Limb (tissue), 2 donors: Measurements from ENCODE around the gene CMBL.
"Not testable (repeated sequence)": the region's sequence is repeated elsewhere in the genome, so short reads cannot be mapped to it uniquely, and the experiment has no call there.

ENCODE experiments used
- DNase-seq, 2 donors: peaks; one replicate each; pipeline ENCODE4 v3.0.0-alpha.2; 2016; ENCODE audit errors: extremely low spot score in 2 of 2

The CMBL gene

DNA sequence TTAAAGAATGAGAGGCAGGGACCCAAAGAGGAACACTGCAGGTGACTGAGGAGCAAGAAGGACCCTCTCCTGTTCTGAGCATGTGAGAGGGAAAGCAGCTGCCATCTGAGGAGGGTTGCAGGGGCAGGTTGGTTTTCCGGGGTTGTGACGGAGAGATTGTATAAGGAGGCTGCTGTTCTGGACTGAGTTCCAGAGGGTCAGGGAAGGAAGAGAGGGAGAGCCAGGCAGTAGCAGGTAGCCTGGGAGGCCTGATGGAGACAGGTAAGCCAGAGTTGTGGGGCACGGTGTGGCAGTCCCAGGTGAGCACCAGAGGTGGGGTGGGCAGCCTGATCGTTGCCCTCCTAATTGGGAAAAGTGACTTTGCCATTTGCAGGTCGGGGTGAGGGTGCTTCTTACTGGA is 47.8 kb downstream of the CMBL start:
- no peak for DNase-seq

DNA sequence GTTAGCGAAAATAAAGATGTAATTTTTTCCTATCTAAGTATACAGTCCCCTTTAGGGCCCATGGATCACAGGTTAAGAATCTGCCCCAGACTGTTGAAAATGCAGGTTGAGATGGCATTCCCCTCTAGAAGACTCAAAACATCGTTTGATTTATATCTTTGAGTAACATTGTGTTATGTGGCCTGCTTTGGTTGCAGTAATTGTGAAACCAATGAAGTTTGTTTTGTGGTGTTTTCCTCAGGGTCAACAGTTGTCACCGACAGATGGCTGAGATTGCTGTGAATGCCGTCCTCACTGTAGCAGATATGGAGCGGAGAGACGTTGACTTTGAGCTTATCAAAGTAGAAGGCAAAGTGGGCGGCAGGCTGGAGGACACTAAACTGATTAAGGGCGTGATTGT is 49.8 kb downstream of the CMBL start:
- DNase-seq, result no peak

DNA sequence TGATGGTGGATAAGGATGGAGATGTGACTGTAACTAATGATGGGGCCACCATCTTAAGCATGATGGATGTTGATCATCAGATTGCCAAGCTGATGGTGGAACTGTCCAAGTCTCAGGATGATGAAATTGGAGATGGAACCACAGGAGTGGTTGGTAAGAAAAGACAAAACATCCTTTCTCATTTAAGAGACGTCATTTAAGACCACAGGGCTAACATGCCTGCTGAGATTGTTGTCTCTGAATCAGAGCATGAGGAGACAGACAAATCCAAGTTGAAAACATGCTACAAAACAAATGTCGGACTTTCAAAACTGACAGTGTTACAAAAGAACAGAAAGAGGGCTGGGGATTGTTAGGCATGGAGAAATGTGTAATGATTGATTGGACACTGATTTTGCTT is 53.0 kb downstream of the CMBL start:
- no peak for DNase-seq

DNA sequence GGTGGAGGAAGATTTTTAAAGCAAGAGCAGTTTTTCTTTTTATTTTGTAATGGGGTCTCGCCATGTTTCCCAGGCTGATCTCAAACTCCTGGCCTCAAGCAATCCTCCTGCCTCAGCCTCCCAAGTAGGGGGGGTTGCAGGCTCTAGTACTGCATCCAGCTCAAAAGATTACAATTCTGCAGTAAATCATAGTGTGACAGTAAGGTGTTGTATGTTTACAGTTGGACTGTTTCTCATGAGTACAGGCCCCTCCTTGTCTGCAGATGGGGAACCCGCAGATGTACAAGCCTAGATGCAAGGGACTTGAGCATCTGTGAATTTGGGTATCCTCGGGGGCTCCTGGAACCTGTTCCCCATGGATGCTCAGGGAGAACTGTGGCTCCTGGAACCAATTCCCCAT is 54.3 kb downstream of the CMBL start:
- no peak for DNase-seq

DNA sequence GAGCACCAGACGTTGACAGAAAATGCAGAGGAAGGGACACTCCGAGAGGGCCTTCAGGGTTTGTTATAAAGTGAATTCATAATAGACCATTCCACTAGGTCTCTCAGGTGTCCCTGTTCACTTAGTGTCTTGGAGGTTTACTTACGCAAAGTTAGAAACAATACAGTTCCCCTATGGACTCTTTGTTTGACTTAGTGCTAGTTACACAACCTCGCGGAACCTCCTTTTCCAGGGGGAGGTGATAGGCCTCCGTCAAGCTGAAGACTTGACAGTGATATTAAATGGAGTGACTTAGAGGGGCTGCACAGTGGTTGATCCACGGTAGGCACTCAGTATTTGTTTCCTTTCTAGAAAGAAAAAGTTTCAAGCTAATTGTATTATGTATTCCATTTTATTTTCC is 56.3 kb downstream of the CMBL start:
- no peak for DNase-seq

DNA sequence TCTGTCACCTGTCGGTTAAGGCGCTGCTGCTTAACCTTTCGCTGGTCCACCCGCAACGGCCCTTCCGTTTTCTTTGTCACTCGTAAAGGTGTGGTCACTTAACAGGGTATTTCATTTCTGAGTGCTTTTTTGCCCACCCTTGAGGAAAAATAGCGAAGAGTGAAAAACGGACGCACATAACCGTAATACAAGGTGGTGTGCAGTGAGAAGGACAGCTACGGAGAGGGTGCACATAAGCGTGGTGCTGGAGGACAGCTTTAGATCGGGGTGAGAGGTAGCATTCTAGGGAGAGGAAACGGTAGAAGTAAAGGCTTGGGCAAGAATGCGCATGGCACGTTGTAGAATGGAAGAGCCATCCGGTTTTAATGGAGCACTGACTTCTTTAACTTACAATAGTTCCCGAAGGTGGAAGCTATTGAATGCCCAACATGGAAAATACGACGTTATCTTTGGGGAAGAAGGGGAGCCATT is 56.9 kb downstream of the CMBL start:
- DNase-seq, result no peak

DNA sequence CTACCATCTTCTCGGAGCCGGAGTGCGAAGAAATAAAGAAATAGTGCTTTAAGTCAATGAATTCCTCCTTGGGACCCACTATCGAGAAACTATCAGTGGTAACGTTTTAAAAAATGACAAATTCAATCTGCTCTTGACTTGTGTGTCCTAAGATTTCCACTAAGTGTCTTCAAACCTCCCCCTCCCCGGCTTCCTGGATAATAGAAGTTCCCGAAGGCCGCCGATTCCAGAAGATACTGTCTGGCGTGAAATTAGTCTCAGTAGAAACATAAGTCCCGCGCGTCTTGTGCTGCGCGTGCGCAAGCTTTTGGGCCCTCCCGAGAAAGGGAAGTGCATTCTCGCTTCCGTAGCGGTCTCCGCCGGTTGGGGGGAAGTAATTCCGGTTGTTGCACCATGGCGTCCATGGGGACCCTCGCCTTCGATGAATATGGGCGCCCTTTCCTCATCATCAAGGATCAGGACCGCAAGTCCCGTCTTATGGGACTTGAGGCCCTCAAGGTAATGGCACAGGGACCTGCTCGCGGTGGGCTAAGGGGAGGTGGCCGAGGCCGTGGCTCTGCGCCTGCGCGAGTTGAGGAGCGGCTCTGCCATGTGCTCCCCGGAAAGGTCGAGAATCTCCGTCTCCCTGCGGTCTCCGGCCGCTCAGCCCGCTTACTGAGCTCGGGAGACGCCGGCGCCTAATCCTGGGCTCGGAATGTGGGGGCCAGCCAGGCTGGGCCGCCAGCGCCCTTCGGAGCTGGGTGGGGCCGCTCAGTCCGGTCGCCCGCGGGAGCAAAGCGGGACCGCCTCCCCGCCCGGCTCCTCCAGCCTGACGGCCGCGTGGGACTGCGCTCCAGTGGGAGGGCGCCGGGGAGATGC is 57.5 kb downstream of the CMBL start, which contains the start of gene CCT5:
CCT5 (plus strand) TSS at position 333 of the 858 bp plus-strand sequence; CDS start at position 394, 61 bp downstream.
- peak; percentile 93 to 99 for DNase-seq

DNA sequence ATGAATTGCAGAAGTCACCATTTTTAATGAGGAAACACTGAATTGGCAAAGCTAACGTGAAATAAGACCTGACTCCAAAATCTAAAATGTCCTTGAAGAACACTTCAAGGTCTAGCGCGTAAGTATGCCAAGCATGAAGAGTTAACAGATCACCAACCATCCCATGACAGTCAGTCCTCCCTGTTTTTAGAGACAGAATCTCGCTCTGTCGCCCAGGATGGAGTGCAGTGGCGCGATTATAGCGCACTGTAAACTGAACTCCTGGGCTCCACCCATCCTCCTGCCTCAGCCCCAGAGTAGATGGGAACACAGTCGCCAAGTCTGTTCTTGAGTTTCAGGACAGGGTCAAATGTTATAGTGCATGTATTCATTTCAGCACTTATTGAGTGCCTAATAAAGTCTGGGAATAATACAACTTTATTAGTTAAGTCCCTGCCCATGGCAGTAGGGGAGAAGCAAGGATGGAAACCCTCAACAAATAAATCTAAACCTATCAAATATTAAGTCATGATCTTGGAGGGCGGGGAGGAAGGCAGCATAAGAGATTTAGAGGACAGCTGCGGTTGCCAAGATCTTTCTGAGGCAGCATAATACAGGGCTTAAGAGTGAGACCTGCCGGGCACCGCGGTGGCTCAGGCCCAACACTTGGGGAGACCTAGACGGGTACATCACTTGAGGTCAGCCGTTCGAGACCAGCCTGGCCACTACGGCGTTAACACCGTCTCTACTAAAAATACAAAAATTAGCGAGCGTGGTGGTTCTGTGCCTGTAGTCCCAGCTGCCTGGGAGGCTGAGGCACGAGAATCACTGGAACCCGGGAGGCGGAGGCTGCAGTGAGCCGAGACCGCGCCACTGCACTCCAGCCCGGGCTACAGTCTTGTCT is 59.1 kb downstream of the CMBL start:
- no peak for DNase-seq

DNA sequence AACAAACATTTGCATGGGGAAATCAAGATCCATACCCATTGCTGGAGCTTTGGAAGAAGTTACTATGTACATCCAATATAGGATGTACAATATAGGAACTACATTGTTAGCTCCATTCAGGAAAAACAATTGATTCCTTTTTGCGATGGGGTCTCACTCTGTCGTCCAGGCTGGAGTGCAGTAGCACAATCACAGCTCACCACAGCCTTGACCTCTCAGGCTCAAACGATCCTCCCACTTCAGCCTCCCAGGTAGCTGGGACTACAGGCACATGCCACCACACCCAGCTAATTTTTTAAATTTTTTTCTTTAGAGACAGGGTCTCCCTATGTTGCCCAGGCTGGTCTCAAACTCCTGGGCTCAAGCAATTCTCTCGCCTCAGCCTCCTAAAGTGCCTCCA is 60.5 kb downstream of the CMBL start:
- not testable (repeated sequence) for DNase-seq

DNA sequence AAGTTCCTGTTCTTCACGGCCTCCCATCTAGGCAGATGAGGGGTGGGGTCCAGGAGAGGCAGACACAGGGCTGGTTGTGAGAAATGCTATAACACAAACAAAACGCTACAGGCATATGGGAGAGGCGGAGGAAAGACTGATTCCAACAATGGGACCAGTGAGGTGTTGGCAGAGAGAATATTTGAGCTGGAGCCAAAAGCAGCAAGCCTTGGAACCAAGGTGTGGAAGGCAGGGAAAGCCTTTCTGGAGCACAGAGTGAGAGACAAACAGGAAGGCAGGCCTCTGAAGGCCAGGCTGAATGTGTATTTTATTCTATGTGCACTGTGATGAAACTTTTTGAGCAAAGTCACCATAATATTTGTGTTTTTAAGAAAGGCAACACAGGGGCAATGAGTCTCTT is 60.9 kb downstream of the CMBL start:
- DNase-seq, result no peak

DNA sequence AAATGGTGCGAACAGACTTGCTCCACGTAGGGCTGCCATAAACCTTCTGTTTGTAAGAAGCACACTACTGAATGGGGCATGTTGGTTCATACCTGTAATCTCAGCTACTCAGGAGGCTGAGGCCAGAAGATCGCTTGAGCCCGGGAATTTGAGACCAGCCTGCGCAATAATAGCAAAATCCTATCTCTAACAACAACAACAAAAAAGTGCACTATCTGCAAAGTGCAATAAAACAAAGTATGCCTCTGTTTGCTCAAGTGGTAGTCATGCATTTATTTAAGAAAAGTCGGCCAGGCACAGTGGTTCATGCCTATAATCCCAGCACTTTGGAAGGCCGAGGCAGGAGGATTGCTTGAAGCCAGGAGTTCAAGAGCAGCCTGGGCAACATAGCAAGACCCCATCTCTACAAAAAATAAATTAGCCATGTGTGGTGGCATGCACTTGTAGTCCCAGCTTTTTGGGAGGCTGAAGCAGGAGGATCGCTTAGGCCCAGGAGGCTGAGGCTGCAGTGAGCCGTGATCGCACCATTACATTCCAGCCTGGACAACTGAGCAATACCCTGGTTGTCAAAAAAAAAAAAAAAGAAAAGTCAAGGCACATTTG is 63.3 kb downstream of the CMBL start:
- DNase-seq, result no peak

DNA sequence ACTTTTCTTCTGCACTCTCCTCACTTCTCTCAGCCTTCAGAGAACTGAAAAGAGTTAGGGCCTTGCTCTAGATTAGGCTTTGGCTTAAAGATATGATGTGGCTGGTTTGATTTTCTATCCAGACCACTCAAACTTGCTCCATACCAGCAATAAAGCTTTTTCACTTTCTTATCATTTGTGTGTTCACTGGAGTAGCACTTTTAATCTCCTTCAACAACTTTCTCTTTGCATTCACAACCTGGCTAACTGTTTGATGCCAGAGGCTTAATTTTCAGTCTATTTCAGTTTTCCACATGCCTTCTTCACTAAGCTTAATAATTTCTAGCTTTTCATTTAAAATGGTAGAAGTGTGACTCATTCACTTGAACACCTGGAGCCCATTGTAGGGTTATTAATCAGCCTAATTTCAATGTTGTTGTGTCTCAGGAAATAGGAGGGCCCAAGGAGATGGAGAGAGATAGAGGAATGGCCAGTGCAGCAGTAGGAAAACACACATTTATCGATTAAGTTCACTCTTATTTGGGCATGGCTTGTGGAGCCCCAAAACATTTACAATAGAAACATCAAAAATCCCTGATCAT is 64.0 kb downstream of the CMBL start:
- no peak for DNase-seq

DNA sequence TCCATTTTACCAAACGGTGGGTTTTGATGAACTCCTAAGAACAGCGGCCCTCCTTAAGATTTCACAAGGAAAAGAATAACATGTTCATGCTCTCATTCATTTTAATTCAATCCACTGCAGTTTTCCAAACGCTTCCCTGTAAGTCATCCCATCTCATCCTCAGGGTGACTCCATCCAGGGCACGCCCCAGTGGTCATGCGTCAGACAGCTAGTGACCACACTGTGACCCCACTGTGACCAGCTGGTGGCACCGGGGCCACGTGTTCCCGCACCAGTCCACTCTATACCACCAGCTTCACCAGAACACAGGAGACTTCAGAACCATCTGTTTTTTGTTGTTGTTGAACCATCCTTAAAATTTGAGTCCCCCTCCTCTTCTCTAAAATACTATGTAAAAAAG is 72.4 kb downstream of the CMBL start:
- DNase-seq, result no peak

DNA sequence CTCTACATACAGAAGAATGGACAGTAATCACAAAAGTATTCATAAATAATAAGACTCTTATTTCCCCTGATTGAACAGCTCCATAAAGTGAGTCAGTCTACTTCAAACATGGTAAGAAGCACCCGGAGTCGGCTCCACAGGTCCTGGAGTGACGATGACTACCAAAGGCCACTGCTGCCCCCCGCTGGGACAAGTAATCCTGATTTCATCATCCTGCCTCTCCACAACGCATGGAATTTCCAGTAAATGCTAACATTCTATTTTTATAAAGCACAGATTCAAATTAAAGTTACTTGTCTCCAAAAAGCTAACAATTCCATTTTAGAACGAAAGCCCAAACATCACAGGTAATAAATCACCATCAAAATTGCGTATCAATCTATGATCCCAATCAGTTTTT is 74.2 kb downstream of the CMBL start:
- DNase-seq, result peak; percentile 47 to 67

DNA sequence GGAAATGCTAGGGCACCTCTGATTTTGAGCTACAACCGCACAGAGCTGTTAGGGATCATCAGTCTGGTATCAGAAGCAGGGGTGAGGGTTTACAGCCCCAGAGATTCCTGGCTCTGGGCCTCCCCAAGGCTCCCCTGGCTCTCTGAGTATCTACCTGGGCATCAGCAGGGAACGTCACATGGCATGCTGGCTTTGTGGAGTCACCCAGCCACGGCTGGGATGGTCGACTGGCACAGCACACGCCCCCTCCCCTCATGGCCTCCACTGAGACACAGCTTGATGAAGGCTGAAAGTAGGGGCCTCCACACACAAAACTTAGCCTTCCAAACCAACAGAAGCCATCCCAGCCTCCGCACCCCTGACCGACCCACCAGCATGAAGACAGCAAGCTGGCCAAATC is 74.7 kb downstream of the CMBL start:
- DNase-seq, result no peak

DNA sequence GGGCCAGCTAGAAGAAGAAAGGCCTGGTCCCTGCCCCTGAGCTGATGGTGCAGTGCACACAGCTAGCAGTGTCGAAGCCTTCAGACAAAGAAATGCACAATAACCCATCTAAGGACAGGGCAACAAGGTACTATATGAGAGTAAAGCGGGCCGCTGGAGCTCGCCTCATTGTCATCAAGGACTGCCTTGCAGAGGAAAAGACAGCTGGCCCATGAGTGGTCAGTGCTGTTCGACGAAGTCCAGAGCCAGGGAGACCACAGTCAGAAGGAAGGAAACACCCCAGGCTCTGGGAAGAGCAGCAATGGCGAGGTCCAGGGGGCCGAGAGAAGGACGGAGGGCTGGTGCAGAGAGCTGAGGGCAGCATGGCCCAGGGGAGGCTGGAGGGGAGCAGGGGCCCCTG is 75.3 kb downstream of the CMBL start:
- no peak for DNase-seq

DNA sequence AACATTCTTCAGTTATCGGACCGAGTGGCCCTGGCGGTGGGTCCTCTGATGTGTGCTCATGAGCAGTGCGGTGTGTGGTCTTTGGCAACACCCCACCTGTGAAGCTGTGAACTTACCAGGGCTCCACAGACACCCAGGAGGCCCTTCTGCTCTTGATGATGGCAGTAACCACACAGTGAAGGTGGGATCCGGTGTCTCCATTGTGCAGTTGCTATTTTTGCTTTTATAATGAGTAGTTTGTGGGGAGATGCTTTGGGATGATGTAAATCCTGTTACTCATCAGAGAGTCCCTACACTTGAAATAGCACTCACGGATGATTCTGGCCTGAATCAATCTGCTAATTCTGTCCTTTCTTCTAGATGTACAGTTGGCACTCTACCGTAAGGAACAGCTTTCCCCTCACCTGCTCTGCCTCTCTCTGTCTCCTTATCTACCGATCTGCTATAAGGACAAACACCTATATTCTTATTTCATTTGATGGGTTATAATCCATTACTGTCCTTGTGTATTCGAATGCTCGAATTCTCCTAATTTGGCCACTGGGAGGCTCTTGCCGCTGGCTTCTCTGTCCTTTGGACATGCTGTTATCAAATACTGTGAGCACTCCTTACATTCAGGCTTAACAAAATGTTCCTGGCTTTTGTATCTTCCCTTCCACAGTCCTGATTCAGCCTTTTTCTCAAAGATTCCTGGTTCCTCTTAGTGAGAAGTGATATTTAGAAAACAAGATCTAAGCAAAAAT is 78.2 kb downstream of the CMBL start:
- DNase-seq, result no peak

DNA sequence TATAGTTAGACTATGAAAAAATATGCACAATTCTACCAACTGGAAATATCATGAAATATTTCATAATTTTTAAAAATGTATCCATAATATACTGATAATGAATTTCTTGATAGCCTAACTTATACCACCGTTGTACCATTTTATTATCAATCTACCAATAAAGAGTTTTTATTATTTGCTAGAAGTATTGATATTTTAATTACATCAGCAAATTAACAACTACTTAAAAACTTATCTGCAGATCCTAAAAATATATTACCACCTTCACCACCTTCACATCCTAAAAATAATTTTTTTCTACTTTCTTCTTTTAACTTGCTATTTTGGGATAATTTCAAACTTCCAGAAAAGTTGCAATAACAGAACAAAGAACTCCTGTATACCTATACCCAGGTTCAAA is 79.4 kb downstream of the CMBL start:
- no peak for DNase-seq
